HG03378 (cell line): Measurements from ENCODE around the gene DHX30.
A peak's percentile ranks its signal among the peaks of the same experiment; 100 is the strongest.
"Not testable (repeated sequence)": the region's sequence is repeated elsewhere in the genome, so short reads cannot be mapped to it uniquely, and the experiment has no call there.

ENCODE experiments used
- ATAC-seq: cut with Tn5 transposase; IDR thresholded peaks from one replicate; pipeline ENCODE4 v1.9.1; 2021; ENCODE audit warnings: mild to moderate bottlenecking, moderate library complexity; ENCODE audit not compliant: unreplicated experiment

Gene DHX30

GRCh38 chr3:47799733-47800132 is 3.2 kb upstream of the DHX30 start:
- no peak for ATAC-seq

GRCh38 chr3:47803480-47804025 is 615 bp downstream of the DHX30 start:
- ATAC-seq: no peak

GRCh38 chr3:47804577-47804976 is 1.6 kb downstream of the DHX30 start:
- ATAC-seq: no peak

- no peak for ATAC-seq
Measured at GRCh38 chr3:47813551-47814177, 10.7 kb downstream of the DHX30 start.

- ATAC-seq: no peak
Measured at GRCh38 chr3:47817609-47818008, 14.7 kb downstream of the DHX30 start.

- ATAC-seq: peak; percentile 62
Measured at GRCh38 chr3:47824541-47825473, 21.9 kb downstream of the DHX30 start.

- ATAC-seq: no peak
Measured at GRCh38 chr3:47825590-47825989, 22.7 kb downstream of the DHX30 start.

GRCh38 chr3:47829482-47829881 is 26.5 kb downstream of the DHX30 start:
- not testable (repeated sequence) for ATAC-seq

GRCh38 chr3:47836986-47837385 is 34.0 kb downstream of the DHX30 start:
- no peak for ATAC-seq

GRCh38 chr3:47838503-47838902 is 35.6 kb downstream of the DHX30 start:
- ATAC-seq: no peak

GRCh38 chr3:47841786-47842349 is 38.9 kb downstream of the DHX30 start:
- no peak for ATAC-seq

GRCh38 chr3:47846186-47846879 is 43.4 kb downstream of the DHX30 start:
- no peak for ATAC-seq

GRCh38 chr3:47846880-47847248 is 43.9 kb downstream of the DHX30 start:
- no peak for ATAC-seq

- no peak for ATAC-seq
Measured at GRCh38 chr3:47847260-47847659, 44.3 kb downstream of the DHX30 start.

GRCh38 chr3:47847801-47848518 is 45.0 kb downstream of the DHX30 start:
- no peak for ATAC-seq

- no peak for ATAC-seq
Measured at GRCh38 chr3:47848599-47849117, 45.7 kb downstream of the DHX30 start.

- ATAC-seq: no peak
Measured at GRCh38 chr3:47849186-47849698, 46.3 kb downstream of the DHX30 start.

GRCh38 chr3:47849699-47850563 is 47.0 kb downstream of the DHX30 start:
- ATAC-seq: no peak
